Measurements from ENCODE around the gene KIF14. TPM values are rescaled to one million over a fixed set of nuclear protein-coding genes. Genes with fewer than 3 reads are reported as not detected.

The KIF14 gene
- total RNA-seq, 1 donor from 2014 or later = 2.0 TPM

GRCh38 chr1:200660719-200661118 is 40.2 kb upstream of the KIF14 start:
- no peaks in the 10 kb centered on the region for H3K27me3 ChIP-seq (ENCODE audit: control insufficient read depth, insufficient read depth, low read length)

GRCh38 chr1:200659269-200659668 is 38.7 kb upstream of the KIF14 start:
- Histone ChIP-seq H3K27me3 (ENCODE audit: control insufficient read depth, insufficient read depth, low read length) (no peaks in the 10 kb centered on the region), H3K4me3 (ENCODE audit: low read depth, low read length) (no peak overlapping the region), H3K36me3 (ENCODE audit: control insufficient read depth, insufficient read depth, low read length) (peaks cover 3% of the 10 kb centered on the region)
- no peak for TF ChIP-seq CTCF (IDR thresholded peaks at IDR 0.05; ENCODE audit: insufficient read depth, low read length, poor library complexity, severe bottlenecking)
- DNase-seq (ENCODE audit: low read depth) = peak; percentile 62

More at GRCh38 chr1:200660719-200661118, 40.2 kb upstream of the KIF14 start:
- no peak for DNase-seq (ENCODE audit: low read depth)
- no peak overlapping the region for H3K4me3 ChIP-seq (ENCODE audit: low read depth, low read length)
- no peak for TF ChIP-seq CTCF (IDR thresholded peaks at IDR 0.05; ENCODE audit: insufficient read depth, low read length, poor library complexity, severe bottlenecking)
- peaks cover 3% of the 10 kb centered on the region for H3K36me3 ChIP-seq (ENCODE audit: control insufficient read depth, insufficient read depth, low read length)

GRCh38 chr1:200658037-200658818 is 37.7 kb upstream of the KIF14 start:
- no peak for TF ChIP-seq CTCF (IDR thresholded peaks at IDR 0.05; ENCODE audit: insufficient read depth, low read length, poor library complexity, severe bottlenecking)
- DNase-seq (ENCODE audit: low read depth) = no peak
- Histone ChIP-seq H3K27me3 (ENCODE audit: control insufficient read depth, insufficient read depth, low read length) (no peaks in the 10 kb centered on the region), H3K36me3 (ENCODE audit: control insufficient read depth, insufficient read depth, low read length) (peaks cover 3% of the 10 kb centered on the region), H3K4me3 (ENCODE audit: low read depth, low read length) (no peak overlapping the region)

- no peak for TF ChIP-seq CTCF (IDR thresholded peaks at IDR 0.05; ENCODE audit: insufficient read depth, low read length, poor library complexity, severe bottlenecking)
- Histone ChIP-seq H3K4me3 (ENCODE audit: low read depth, low read length) (no peak overlapping the region), H3K27me3 (ENCODE audit: control insufficient read depth, insufficient read depth, low read length) (no peaks in the 10 kb centered on the region), H3K36me3 (ENCODE audit: control insufficient read depth, insufficient read depth, low read length) (peaks cover 3% of the 10 kb centered on the region)
- no peak for DNase-seq (ENCODE audit: low read depth)
Observed at GRCh38 chr1:200654660-200655059, 34.1 kb upstream of the KIF14 start.

- H3K27me3 ChIP-seq (ENCODE audit: control insufficient read depth, insufficient read depth, low read length) = no peaks in the 10 kb centered on the region
- H3K4me3 ChIP-seq (ENCODE audit: low read depth, low read length) = no peak overlapping the region
- H3K36me3 ChIP-seq (ENCODE audit: control insufficient read depth, insufficient read depth, low read length) = peaks cover 3% of the 10 kb centered on the region
- no peak for TF ChIP-seq CTCF (IDR thresholded peaks at IDR 0.05; ENCODE audit: insufficient read depth, low read length, poor library complexity, severe bottlenecking)
- DNase-seq (ENCODE audit: low read depth) = no peak
Observed at GRCh38 chr1:200653022-200653462, 32.5 kb upstream of the KIF14 start.

GRCh38 chr1:200652378-200652777 is 31.8 kb upstream of the KIF14 start:
- Histone ChIP-seq H3K36me3 (ENCODE audit: control insufficient read depth, insufficient read depth, low read length) (peaks cover 1% of the 10 kb centered on the region), H3K4me3 (ENCODE audit: low read depth, low read length) (no peak overlapping the region), H3K27me3 (ENCODE audit: control insufficient read depth, insufficient read depth, low read length) (no peaks in the 10 kb centered on the region)
- no peak for DNase-seq (ENCODE audit: low read depth)
- no peak for TF ChIP-seq CTCF (IDR thresholded peaks at IDR 0.05; ENCODE audit: insufficient read depth, low read length, poor library complexity, severe bottlenecking)
